ENCODE measurements around the gene TCERG1L. TPM values are rescaled to one million over a fixed set of nuclear protein-coding genes. Genes with fewer than 3 reads are reported as not detected.

Gene TCERG1L
- polyA plus RNA-seq, 1 of the 3 experiments (the other 2 are of a cell fraction): not detected

DNA sequence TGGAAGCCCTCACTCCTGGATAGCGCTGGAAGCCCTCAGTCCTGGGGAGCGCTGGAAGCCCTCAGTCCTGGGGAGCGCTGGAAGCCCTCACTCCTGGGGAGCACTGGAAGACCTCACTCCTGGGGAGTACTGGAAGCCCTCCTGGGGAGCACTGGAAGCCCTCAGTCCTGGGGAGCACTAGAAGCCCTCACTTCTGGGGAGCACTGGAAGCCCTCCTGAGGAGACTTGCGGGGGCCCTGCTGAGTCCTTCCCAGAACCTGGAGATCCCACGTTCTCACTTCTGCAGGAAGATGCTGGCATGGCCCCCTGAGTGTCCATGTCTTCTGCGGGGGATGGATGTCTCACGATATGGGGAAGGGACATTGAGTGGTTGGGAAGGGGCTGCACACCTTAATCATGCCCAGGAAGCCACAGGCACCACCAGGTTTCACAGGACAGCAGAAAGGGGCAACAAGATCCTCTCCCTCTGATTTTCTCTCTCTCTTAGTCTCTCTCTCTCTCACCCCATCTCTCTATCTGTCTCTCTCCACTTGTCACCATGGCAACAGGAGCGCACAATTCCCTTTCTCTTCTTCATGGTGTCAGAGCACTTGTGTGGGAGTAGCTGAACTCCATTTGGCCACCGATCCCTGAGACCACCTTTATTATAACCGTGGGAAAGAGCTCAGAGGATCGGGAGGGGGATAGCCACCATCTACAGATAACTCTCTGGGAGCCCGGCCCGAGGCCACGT, 267.0 kb downstream of the TCERG1L start (continued):
- TF ChIP-seq EZH2phosphoT487 (IDR thresholded peaks at IDR 0.05; ENCODE audit: borderline replicate concordance, low read depth): no peak
- TF ChIP-seq MXI1 (IDR thresholded peaks at IDR 0.05; ENCODE audit: low read depth, low read length): no peak
- no peak for TF ChIP-seq MEF2A (IDR thresholded peaks at IDR 0.05; ENCODE audit: borderline replicate concordance, low read depth)

- Histone ChIP-seq H2AFZ (ENCODE audit: low read depth) (no peak overlapping the region), H3K4me3 (ENCODE audit: low read depth in 2 of 2, low read length in 1 of 2) (no peak overlapping the region), H3K79me2 (ENCODE audit: insufficient read depth) (no peaks in the 10 kb centered on the region), H3K9ac (no peak overlapping the region), H4K20me1 (ENCODE audit: insufficient read depth) (no peaks in the 10 kb centered on the region), H3K36me3 (replicated peaks in 1 of 2; ENCODE audit: control insufficient read depth in 1 of 2, insufficient read depth in 2 of 2, low read length in 1 of 2) (no peaks in the 10 kb centered on the region), H3K9me3 (no peaks in the 10 kb centered on the region), H3F3A (replicated peaks; ENCODE audit: insufficient read depth) (no peaks in the 10 kb centered on the region), H3K4me1 (ENCODE audit: control insufficient read depth in 1 of 2, insufficient read depth in 2 of 2, low read depth in 1 of 2, low read length in 1 of 2) (no peaks in the 10 kb centered on the region; a peak in 2 of 4 replicates), H3K9me2 (no peaks in the 10 kb centered on the region), H3K27me3 (ENCODE audit: insufficient read depth) (no peaks in the 10 kb centered on the region), H3K27ac (ENCODE audit: low read depth in 2 of 2, low read length in 1 of 2) (no peak overlapping the region), H3K4me2 (no peak overlapping the region)
- ChIA-PET CTCF (no interaction called here), POLR2A (no interaction called here)
- whole genome bisulfite sequencing (ENCODE audit: low lambda C conversion rate): 37% methylated on average over 6 of the region's 10 CpGs
- TF ChIP-seq, protein P1, sequence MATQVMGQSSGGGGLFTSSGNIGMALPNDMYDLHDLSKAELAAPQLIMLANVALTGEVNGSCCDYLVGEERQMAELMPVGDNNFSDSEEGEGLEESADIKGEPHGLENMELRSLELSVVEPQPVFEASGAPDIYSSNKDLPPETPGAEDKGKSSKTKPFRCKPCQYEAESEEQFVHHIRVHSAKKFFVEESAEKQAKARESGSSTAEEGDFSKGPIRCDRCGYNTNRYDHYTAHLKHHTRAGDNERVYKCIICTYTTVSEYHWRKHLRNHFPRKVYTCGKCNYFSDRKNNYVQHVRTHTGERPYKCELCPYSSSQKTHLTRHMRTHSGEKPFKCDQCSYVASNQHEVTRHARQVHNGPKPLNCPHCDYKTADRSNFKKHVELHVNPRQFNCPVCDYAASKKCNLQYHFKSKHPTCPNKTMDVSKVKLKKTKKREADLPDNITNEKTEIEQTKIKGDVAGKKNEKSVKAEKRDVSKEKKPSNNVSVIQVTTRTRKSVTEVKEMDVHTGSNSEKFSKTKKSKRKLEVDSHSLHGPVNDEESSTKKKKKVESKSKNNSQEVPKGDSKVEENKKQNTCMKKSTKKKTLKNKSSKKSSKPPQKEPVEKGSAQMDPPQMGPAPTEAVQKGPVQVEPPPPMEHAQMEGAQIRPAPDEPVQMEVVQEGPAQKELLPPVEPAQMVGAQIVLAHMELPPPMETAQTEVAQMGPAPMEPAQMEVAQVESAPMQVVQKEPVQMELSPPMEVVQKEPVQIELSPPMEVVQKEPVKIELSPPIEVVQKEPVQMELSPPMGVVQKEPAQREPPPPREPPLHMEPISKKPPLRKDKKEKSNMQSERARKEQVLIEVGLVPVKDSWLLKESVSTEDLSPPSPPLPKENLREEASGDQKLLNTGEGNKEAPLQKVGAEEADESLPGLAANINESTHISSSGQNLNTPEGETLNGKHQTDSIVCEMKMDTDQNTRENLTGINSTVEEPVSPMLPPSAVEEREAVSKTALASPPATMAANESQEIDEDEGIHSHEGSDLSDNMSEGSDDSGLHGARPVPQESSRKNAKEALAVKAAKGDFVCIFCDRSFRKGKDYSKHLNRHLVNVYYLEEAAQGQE (IDR thresholded peaks at IDR 0.05; ENCODE audit: low read depth, low read length): no peak
- TF ChIP-seq EP300 (IDR thresholded peaks at IDR 0.05; ENCODE audit: borderline replicate concordance in 1 of 2, low read depth in 1 of 2, low read length in 1 of 2) (no peak), FOXJ3 (CRISPR knock-in tag; IDR thresholded peaks at IDR 0.05) (no peak), TAF1 (IDR thresholded peaks at IDR 0.05; ENCODE audit: borderline replicate concordance, low read depth, low read length) (no peak), ELF1 (IDR thresholded peaks at IDR 0.05) (no peak), POLR2AphosphoS5 (IDR thresholded peaks at IDR 0.05; ENCODE audit: low read depth, low read length) (no peak), IRF3 (IDR thresholded peaks at IDR 0.05; ENCODE audit: low read depth, low read length) (no peak)
- DNase-seq: no peak
Observed at GRCh38 chr10:131043039-131043691, 268.4 kb downstream of the TCERG1L start.
